SK-N-SH (cell line): ENCODE data around the gene PKP2. TPM values are rescaled to one million over a fixed set of nuclear protein-coding genes. Genes with fewer than 3 reads are reported as not detected.

Experiments
- CTCF ChIA-PET: fragments of 300-600, 350-600 bp; formaldehyde crosslinking; extraction: SDS; loops from one replicate; lab custom pipeline; 2021; lab: Yijun Ruan, JAX
- POLR2A ChIA-PET: fragments of 350-600 bp; sonication (Branson Sonifier 250); formaldehyde crosslinking; extraction: SDS; loops from one replicate; lab custom pipeline; 2020; ENCODE audit warnings: antibody characterized with exemption, inconsistent platforms; lab: Yijun Ruan, JAX
- DNase-seq: peaks from one replicate; pipeline ENCODE4 v3.0.0; 2012
- H2AFZ ChIP-seq: fragments of 200-600 bp; sonication (generic); 2 replicates; pipeline ENCODE4 v1.8.1; 2016; ENCODE audit warnings: antibody characterized with exemption, mild to moderate bottlenecking, low read depth
- H3F3A ChIP-seq: fragments of 200-600 bp; sonication (generic); replicated peaks from 2 replicates; pipeline ENCODE3; 2016; ENCODE audit warnings: antibody characterized with exemption, mild to moderate bottlenecking; ENCODE audit not compliant: insufficient read depth
- H3K27ac ChIP-seq, 2 experiments: fragments of 200-500 bp in 1 of 2; fragments of 200-600 bp in 1 of 2; sonication (Bioruptor generic) in 1 of 2; sonication (generic), shearing (Covaris generic) in 1 of 2; 2 replicates each; pipeline versions ENCODE4 v1.5.1 to v1.6.1; 2014 to 2016; ENCODE audit warnings: low read depth in 2 of 2, inconsistent platforms in 1 of 2, low read length in 1 of 2, mild to moderate bottlenecking in 1 of 2, mixed read lengths in 1 of 2
- H3K27me3 ChIP-seq: fragments of 200-600 bp; sonication (generic), shearing (Covaris generic); 2 replicates; pipeline ENCODE4 v1.6.1; 2016; ENCODE audit warnings: mixed run types; ENCODE audit not compliant: insufficient read depth
- H3K36me3 ChIP-seq, 2 experiments: fragments of 200-500 bp in 1 of 2; fragments of 200-600 bp in 1 of 2; sonication (Bioruptor generic) in 1 of 2; sonication (generic) in 1 of 2; replicated peaks in 1 of 2; 2 replicates each; pipeline versions ENCODE3 to v1.5.1; 2014 to 2016; ENCODE audit warnings: low read length in 1 of 2, mild to moderate bottlenecking in 1 of 2; ENCODE audit not compliant: insufficient read depth in 2 of 2, control insufficient read depth in 1 of 2
- H3K4me1 ChIP-seq, 2 experiments: fragments of 200-500 bp in 1 of 2; fragments of 200-600 bp in 1 of 2; sonication (Bioruptor generic) in 1 of 2; sonication (generic), shearing (Covaris generic) in 1 of 2; 2 replicates each; pipeline versions ENCODE4 v1.5.1 to v1.6.1; 2014 to 2016; ENCODE audit warnings: low read depth in 1 of 2, low read length in 1 of 2, mixed run types in 1 of 2; ENCODE audit not compliant: insufficient read depth in 2 of 2, control insufficient read depth in 1 of 2
- H3K4me2 ChIP-seq: fragments of 200-600 bp; sonication (generic), shearing (Covaris generic); 2 replicates; pipeline ENCODE4 v1.6.1; 2017; ENCODE audit warnings: mixed run types
- H3K4me3 ChIP-seq, 2 experiments: fragments of 200-500 bp in 1 of 2; fragments of 200-600 bp in 1 of 2; sonication (Bioruptor generic) in 1 of 2; sonication (generic), shearing (Covaris generic) in 1 of 2; 2 replicates each; pipeline versions ENCODE4 v1.5.1 to v1.8.1; 2014 to 2016; ENCODE audit warnings: low read depth in 2 of 2, inconsistent platforms in 1 of 2, low read length in 1 of 2, mild to moderate bottlenecking in 1 of 2, mixed read lengths in 1 of 2, moderate library complexity in 1 of 2
- H3K79me2 ChIP-seq: fragments of 200-600 bp; sonication (generic); 2 replicates; pipeline ENCODE4 v1.8.1; 2017; ENCODE audit warnings: mild to moderate bottlenecking; ENCODE audit not compliant: insufficient read depth
- H3K9ac ChIP-seq: fragments of 200-600 bp; sonication (generic); 2 replicates; pipeline ENCODE4 v1.6.1; 2017; ENCODE audit warnings: mixed run types
- H3K9me2 ChIP-seq: fragments of 200-600 bp; sonication (generic); 2 replicates; pipeline ENCODE4 v1.6.1; 2017; ENCODE audit warnings: mixed run types
- H3K9me3 ChIP-seq: fragments of 200-600 bp; sonication (generic); 2 replicates; pipeline ENCODE4 v1.6.1; 2017; ENCODE audit warnings: mixed run types, mild to moderate bottlenecking, moderate library complexity
- H4K20me1 ChIP-seq: fragments of 200-600 bp; sonication (generic); 2 replicates; pipeline ENCODE4 v1.6.1; 2017; ENCODE audit warnings: mild to moderate bottlenecking, mixed run types; ENCODE audit not compliant: insufficient read depth
- EZH2phosphoT487 ChIP-seq: fragments of 200-600 bp; sonication (generic); IDR thresholded peaks from 2 replicates; pipeline ENCODE4 v1.6.1; 2017; ENCODE audit warnings: low read depth, mixed run types, mild to moderate bottlenecking, antibody characterized with exemption, moderate library complexity, borderline replicate concordance
- FOXJ3 ChIP-seq: sonication (generic); formaldehyde crosslinking; IDR thresholded peaks from 2 replicates; pipeline ENCODE4 v1.5.1; 2020; ENCODE audit warnings: mild to moderate bottlenecking, missing genetic modification reagents
- IRF3 ChIP-seq: fragments of 150-350 bp; IDR thresholded peaks from 2 replicates; pipeline ENCODE4 v1.6.1; 2016; ENCODE audit warnings: mild to moderate bottlenecking, low read depth, low read length
- JUND ChIP-seq: IDR thresholded peaks from 2 replicates; pipeline ENCODE4 v1.4.0; 2012
- MXI1 ChIP-seq: IDR thresholded peaks from 2 replicates; pipeline ENCODE4 v1.6.1; 2012; ENCODE audit warnings: mild to moderate bottlenecking, low read depth, low read length, improper control_type of control experiment
- NFIC ChIP-seq: IDR thresholded peaks from 2 replicates; pipeline ENCODE4 v1.4.0; 2012; ENCODE audit warnings: borderline replicate concordance
- NRF1 ChIP-seq: IDR thresholded peaks from 2 replicates; pipeline ENCODE4 v1.6.1; 2012; ENCODE audit warnings: low read depth, mild to moderate bottlenecking, low read length
- PBX3 ChIP-seq: IDR thresholded peaks from 2 replicates; pipeline ENCODE4; 2012
- RAD21 ChIP-seq: IDR thresholded peaks from 2 replicates; pipeline ENCODE4 v1.6.1; 2012; ENCODE audit warnings: mild to moderate bottlenecking, low read length
- TCF12 ChIP-seq: IDR thresholded peaks from 2 replicates; pipeline ENCODE4 v1.4.0; 2012
- YY1 ChIP-seq: IDR thresholded peaks from 2 replicates; pipeline ENCODE4 v1.4.0; 2012; ENCODE audit warnings: low read depth, mild to moderate bottlenecking
- ZBTB33 ChIP-seq: IDR thresholded peaks from 2 replicates; pipeline ENCODE4 v1.4.0; 2012; ENCODE audit warnings: low read depth, borderline replicate concordance
- WGBS: methylation state at CpG from one replicate; pipeline ENCODE4 v1.1.6; 2017; ENCODE audit warnings: low lambda C conversion rate; 5-methylcytosine and 5-hydroxymethylcytosine counted together
- polyA plus RNA-seq, 3 experiments: library from polyadenylated mRNA; depleted of rRNA; stranded (reverse); fragments of >200 nt; gene quantifications; 2 replicates each; pipeline ENCODE4 v1.2.3, GENCODE V29; 2012

The PKP2 gene
- polyA plus RNA-seq, 1 of the 3 experiments (the other 2 are of a cell fraction), result 0.10 TPM

GRCh38 chr12:32894566-32894965, 2.0 kb downstream of the PKP2 start:
- Histone ChIP-seq H2AFZ (0 out of 2 replicates have a peak overlapping the region, but pooled peaks have one; percentile 16), H4K20me1 (no peaks in the 10 kb centered on the region), H3K9me2 (no peaks in the 10 kb centered on the region), H3K9ac (no peak overlapping the region), H3K9me3 (no peaks in the 10 kb centered on the region), H3K27me3 (peaks cover 14% of the 10 kb centered on the region; the same call in 1 of the 2 replicates), H3K36me3 (no peaks in the 10 kb centered on the region), H3K79me2 (no peaks in the 10 kb centered on the region), H3K4me1 (peaks cover 0 to 14% of the 10 kb centered on the region in 2 experiments; a peak in 2 of 4 replicates), H3K4me2 (no peak overlapping the region), H3F3A (no peaks in the 10 kb centered on the region), H3K27ac (no peak overlapping the region), H3K4me3 (no peak overlapping the region)
- DNase-seq, result no peak
- TF ChIP-seq MXI1 (no peak), NRF1 (no peak), YY1 (no peak), FOXJ3 (CRISPR knock-in tag) (no peak), EZH2phosphoT487 (no peak), NFIC (no peak), JUND (no peak), RAD21 (no peak), PBX3 (no peak)
- POLR2A ChIA-PET, result no interaction called here
- 58% methylated on average over 2 of the region's 2 CpGs for WGBS
- CTCF ChIA-PET, result interaction anchor here (1.0 kb wide), 1 partner anchor 9 kb away, joined by 3 read pairs; no protein-coding TSS in a partner anchor

DNA sequence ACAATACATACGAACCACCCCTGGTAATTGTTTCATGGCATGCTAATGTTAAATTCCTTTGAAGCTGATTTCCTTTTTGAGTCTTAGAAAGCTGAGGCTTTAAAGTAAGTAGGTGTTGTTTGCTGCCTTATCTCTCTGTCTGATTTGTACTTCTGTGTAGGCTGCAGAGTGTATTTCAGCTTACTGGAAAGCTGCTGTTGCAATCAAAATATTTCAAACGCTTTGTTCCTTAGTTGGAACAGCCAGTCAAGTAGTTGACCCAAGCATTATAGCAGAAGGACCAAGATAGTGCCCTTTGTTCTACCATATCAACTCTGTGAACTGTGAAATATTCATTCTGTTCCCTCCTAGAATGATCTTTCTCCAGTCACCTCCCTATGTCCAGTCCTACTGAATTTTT, 3.1 kb downstream of the PKP2 start:
- H4K20me1 ChIP-seq, result no peaks in the 10 kb centered on the region
- H3K27ac ChIP-seq, result peak overlapping the region in 1 of 2 experiments; percentile 16; a peak in 1 of 4 replicates
- no peaks in the 10 kb centered on the region for H3F3A ChIP-seq
- no peaks in the 10 kb centered on the region for H3K9me3 ChIP-seq
- H3K36me3 ChIP-seq, result no peaks in the 10 kb centered on the region
- POLR2A ChIA-PET, result no interaction called here
- peaks cover 0 to 14% of the 10 kb centered on the region in 2 experiments; a peak in 2 of 4 replicates for H3K4me1 ChIP-seq
- TF ChIP-seq IRF3, result no peak
- TF ChIP-seq EZH2phosphoT487, result no peak
- no peak for TF ChIP-seq MXI1
- no peak for TF ChIP-seq TCF12
- TF ChIP-seq ZBTB33, result no peak
- TF ChIP-seq, all 33 proteins: peak for 0
- no peak for DNase-seq
- no peak overlapping the region for H3K4me2 ChIP-seq
- peaks cover 14% of the 10 kb centered on the region; the same call in 1 of the 2 replicates for H3K27me3 ChIP-seq
- no peak overlapping the region for H3K4me3 ChIP-seq
- H2AFZ ChIP-seq, result no peak overlapping the region
- no peaks in the 10 kb centered on the region for H3K9me2 ChIP-seq
- H3K9ac ChIP-seq, result no peak overlapping the region
- CTCF ChIA-PET, result interaction anchor here (1.3 kb wide), 1 partner anchor 138 kb away, joined by 3 read pairs; the partner anchor contains the start of gene YARS2
- H3K79me2 ChIP-seq, result no peaks in the 10 kb centered on the region
- 25% methylated on average over 2 of the region's 2 CpGs for WGBS
